K562 (cell line): ENCODE measurements around the gene ACAD10. TPM values are rescaled to one million over a fixed set of nuclear protein-coding genes. Genes with fewer than 3 reads are reported as not detected.
A peak's percentile ranks its signal among the peaks of the same experiment; 100 is the strongest.

Experiments used
- HDGF ChIP-seq: fragments of 450-650 bp; IDR thresholded peaks from 2 replicates; pipeline ENCODE4 v1.6.1; 2016
- KDM2B ChIP-seq: fragments of 250-450 bp; sonication (Bioruptor Pico); IDR thresholded peaks from 2 replicates; pipeline ENCODE4 v1.8.0; 2021; ENCODE audit warnings: mild to moderate bottlenecking, moderate library complexity
- LCOR ChIP-seq: sonication (generic); formaldehyde crosslinking; IDR thresholded peaks from 2 replicates; pipeline ENCODE4 v1.8.0; 2022; ENCODE audit warnings: mild to moderate bottlenecking, missing genetic modification reagents
- MBD2 ChIP-seq: sonication (generic); IDR thresholded peaks from 2 replicates; pipeline ENCODE4 v1.6.1; 2016; ENCODE audit warnings: low read depth, borderline replicate concordance
- NRF1 ChIP-seq, 2 experiments: fragments of 450-650 bp; IDR thresholded peaks in 1 of 2; conservative IDR thresholded peaks in 1 of 2; 2 replicates each; pipeline ENCODE4 v1.6.1; 2014; ENCODE audit warnings: mild to moderate bottlenecking in 2 of 2
- PHB ChIP-seq: fragments of 250-450 bp; sonication (Bioruptor Pico); IDR thresholded peaks from 2 replicates; pipeline ENCODE4 v1.5.0; 2021
- POLR2A ChIP-seq: fragments of 450-650 bp; conservative IDR thresholded peaks from 2 replicates; pipeline ENCODE4 v1.6.1; 2016
- RBFOX2 ChIP-seq: fragments of 200-400 bp; formaldehyde crosslinking; IDR thresholded peaks from 2 replicates; pipeline ENCODE4 v1.6.1; 2017; ENCODE audit warnings: low read depth, mild to moderate bottlenecking, low read length, moderate library complexity
- RBM14 ChIP-seq: fragments of 200-400 bp; formaldehyde crosslinking; IDR thresholded peaks from 2 replicates; pipeline ENCODE4 v1.6.1; 2018; ENCODE audit warnings: low read depth, mild to moderate bottlenecking, low read length, moderate library complexity, borderline replicate concordance; ENCODE audit not compliant: insufficient read depth
- RBM25 ChIP-seq: fragments of 200-400 bp; formaldehyde crosslinking; IDR thresholded peaks from 2 replicates; pipeline ENCODE4 v1.6.1; 2018; ENCODE audit warnings: low read length, low read depth, moderate library complexity; ENCODE audit not compliant: severe bottlenecking
- SMAD4 ChIP-seq: fragments of 250-450 bp; sonication (Bioruptor Pico); conservative IDR thresholded peaks from 2 replicates; pipeline ENCODE4 v1.8.0; 2021; ENCODE audit warnings: inconsistent platforms, mild to moderate bottlenecking, moderate library complexity
- polyA plus RNA-seq, 8 experiments: library from polyadenylated mRNA; depleted of rRNA in 4 of 8; stranded (reverse) in 5 of 8; unstranded in 3 of 8; fragments of >200 nt; fragmentation: Nextera tagmentation in 2 of 8; fragmentation: Illumina TruSeq in 1 of 8; extraction: Ambion mirVana in 2 of 8; extraction: Trizol in 1 of 8; gene quantifications; 2 replicates each; pipeline versions ENCODE4 v1.2.1 to v1.2.3, GENCODE V29; 2011 to 2014; ENCODE audit warnings: inconsistent platforms in 1 of 8, missing spikeins in 1 of 8
- total RNA-seq, 7 experiments: library from RNA; depleted of rRNA in 6 of 7; stranded (reverse); fragments of >200 nt in 6 of 7; fragmentation: Illumina TruSeq in 2 of 7; extraction: Trizol in 2 of 7; gene quantifications; 2 replicates each; pipeline versions ENCODE4 v1.2.1 to v1.2.3, GENCODE V29; 2011 to 2021; ENCODE audit warnings: low replicate concordance in 1 of 7
- TF ChIP-seq, protein P1 (sequence below): fragments of 450-650 bp; formaldehyde crosslinking; IDR thresholded peaks from 2 replicates; pipeline ENCODE4 v1.4.0; 2020; ENCODE audit warnings: mild to moderate bottlenecking, moderate library complexity
- TF ChIP-seq, protein P2 (sequence below): sonication (generic); formaldehyde crosslinking; IDR thresholded peaks from 2 replicates; pipeline ENCODE4 v1.8.0; 2022; ENCODE audit warnings: mild to moderate bottlenecking, missing genetic modification reagents
- TF ChIP-seq, protein P3 (sequence below): sonication (generic); formaldehyde crosslinking; IDR thresholded peaks from 2 replicates; pipeline ENCODE4 v1.8.0; 2022; ENCODE audit warnings: missing genetic modification reagents, mild to moderate bottlenecking, moderate library complexity, borderline replicate concordance
- TF ChIP-seq, protein P4 (sequence below): fragments of 250-450 bp; sonication (Bioruptor Pico); IDR thresholded peaks from 2 replicates; pipeline ENCODE4 v1.4.0; 2020; ENCODE audit warnings: mild to moderate bottlenecking, moderate library complexity, borderline replicate concordance
- TF ChIP-seq, protein P5 (sequence below): sonication (generic); formaldehyde crosslinking; IDR thresholded peaks from 2 replicates; pipeline ENCODE4 v1.8.0; 2023; ENCODE audit warnings: mild to moderate bottlenecking, missing genetic modification reagents

ACAD10 gene
- total and polyA plus RNA-seq, 9 of the 15 experiments (the other 6 are each of a cell fraction or from before 2014, with no cell fraction given) = 2.3 to 19.2 (median 12.0) TPM

DNA sequence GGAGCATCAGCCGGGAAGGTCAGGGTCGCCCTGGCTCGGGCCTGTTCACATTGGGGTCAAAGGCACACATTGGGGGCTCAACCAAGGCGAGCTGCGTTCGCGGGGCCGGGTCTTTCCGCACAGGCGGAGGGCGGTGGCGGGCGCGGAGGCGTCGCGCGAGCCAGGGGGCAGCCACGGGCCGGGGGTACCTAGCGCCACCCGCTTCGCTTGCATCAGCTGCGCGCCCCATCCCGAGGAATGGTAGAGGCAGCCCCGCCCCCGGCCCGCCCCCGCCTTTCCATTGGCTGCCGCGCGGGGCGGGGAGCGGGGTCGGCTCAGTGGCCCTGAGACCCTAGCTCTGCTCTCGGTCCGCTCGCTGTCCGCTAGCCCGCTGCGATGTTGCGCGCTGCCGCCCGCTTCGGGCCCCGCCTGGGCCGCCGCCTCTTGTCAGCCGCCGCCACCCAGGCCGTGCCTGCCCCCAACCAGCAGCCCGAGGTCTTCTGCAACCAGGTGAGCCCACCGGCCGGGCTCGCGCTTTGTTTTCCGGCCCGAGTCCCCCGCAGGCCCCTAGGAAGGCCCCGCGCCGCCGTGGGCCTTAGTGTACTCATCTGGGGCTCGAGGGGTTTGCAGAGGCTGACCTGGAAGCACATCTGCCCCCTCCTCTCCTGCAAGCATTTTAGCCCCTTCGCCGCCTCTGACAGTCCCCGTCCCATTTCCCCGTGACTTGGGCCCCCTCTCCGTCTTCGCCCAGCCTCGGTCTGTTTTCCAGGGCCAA lies 80.9 kb downstream of the ACAD10 start, which contains the start of gene ALDH2 (continued):
- TF ChIP-seq LCOR (CRISPR knock-in tag) = peak; percentile 61; the same call in 1 of the 2 replicates
- TF ChIP-seq RBFOX2 = peak; percentile 93
- TF ChIP-seq PHB (CRISPR knock-in tag) = 0 out of 2 replicates have a peak, but pooled peaks have one; percentile 60
- TF ChIP-seq NRF1 (conservative IDR thresholded peaks at IDR 0.05 in 1 of 2, IDR thresholded peaks at IDR 0.05 in 1 of 2) = peak; percentile 78
- TF ChIP-seq POLR2A = peak; percentile 40; the same call in 1 of the 2 replicates
- TF ChIP-seq HDGF = no peak
- TF ChIP-seq, protein P1, sequence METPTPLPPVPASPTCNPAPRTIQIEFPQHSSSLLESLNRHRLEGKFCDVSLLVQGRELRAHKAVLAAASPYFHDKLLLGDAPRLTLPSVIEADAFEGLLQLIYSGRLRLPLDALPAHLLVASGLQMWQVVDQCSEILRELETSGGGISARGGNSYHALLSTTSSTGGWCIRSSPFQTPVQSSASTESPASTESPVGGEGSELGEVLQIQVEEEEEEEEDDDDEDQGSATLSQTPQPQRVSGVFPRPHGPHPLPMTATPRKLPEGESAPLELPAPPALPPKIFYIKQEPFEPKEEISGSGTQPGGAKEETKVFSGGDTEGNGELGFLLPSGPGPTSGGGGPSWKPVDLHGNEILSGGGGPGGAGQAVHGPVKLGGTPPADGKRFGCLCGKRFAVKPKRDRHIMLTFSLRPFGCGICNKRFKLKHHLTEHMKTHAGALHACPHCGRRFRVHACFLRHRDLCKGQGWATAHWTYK (CRISPR knock-in tag) = peak; percentile 22; the same call in 1 of the 2 replicates
- TF ChIP-seq KDM2B (CRISPR knock-in tag) = peak; percentile 29; the same call in 1 of the 2 replicates
- TF ChIP-seq, protein P2, sequence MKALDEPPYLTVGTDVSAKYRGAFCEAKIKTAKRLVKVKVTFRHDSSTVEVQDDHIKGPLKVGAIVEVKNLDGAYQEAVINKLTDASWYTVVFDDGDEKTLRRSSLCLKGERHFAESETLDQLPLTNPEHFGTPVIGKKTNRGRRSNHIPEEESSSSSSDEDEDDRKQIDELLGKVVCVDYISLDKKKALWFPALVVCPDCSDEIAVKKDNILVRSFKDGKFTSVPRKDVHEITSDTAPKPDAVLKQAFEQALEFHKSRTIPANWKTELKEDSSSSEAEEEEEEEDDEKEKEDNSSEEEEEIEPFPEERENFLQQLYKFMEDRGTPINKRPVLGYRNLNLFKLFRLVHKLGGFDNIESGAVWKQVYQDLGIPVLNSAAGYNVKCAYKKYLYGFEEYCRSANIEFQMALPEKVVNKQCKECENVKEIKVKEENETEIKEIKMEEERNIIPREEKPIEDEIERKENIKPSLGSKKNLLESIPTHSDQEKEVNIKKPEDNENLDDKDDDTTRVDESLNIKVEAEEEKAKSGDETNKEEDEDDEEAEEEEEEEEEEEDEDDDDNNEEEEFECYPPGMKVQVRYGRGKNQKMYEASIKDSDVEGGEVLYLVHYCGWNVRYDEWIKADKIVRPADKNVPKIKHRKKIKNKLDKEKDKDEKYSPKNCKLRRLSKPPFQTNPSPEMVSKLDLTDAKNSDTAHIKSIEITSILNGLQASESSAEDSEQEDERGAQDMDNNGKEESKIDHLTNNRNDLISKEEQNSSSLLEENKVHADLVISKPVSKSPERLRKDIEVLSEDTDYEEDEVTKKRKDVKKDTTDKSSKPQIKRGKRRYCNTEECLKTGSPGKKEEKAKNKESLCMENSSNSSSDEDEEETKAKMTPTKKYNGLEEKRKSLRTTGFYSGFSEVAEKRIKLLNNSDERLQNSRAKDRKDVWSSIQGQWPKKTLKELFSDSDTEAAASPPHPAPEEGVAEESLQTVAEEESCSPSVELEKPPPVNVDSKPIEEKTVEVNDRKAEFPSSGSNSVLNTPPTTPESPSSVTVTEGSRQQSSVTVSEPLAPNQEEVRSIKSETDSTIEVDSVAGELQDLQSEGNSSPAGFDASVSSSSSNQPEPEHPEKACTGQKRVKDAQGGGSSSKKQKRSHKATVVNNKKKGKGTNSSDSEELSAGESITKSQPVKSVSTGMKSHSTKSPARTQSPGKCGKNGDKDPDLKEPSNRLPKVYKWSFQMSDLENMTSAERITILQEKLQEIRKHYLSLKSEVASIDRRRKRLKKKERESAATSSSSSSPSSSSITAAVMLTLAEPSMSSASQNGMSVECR = peak; percentile 29; the same call in 1 of the 2 replicates
- 0 out of 2 replicates have a peak, but pooled peaks have one; percentile 52 for TF ChIP-seq RBM14
- peak; percentile 88 for TF ChIP-seq RBM25
- no peak for TF ChIP-seq MBD2
- TF ChIP-seq, protein P3, sequence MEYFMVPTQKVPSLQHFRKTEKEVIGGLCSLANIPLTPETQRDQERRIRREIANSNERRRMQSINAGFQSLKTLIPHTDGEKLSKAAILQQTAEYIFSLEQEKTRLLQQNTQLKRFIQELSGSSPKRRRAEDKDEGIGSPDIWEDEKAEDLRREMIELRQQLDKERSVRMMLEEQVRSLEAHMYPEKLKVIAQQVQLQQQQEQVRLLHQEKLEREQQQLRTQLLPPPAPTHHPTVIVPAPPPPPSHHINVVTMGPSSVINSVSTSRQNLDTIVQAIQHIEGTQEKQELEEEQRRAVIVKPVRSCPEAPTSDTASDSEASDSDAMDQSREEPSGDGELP (CRISPR knock-in tag) = peak; percentile 88
- TF ChIP-seq, protein P4, sequence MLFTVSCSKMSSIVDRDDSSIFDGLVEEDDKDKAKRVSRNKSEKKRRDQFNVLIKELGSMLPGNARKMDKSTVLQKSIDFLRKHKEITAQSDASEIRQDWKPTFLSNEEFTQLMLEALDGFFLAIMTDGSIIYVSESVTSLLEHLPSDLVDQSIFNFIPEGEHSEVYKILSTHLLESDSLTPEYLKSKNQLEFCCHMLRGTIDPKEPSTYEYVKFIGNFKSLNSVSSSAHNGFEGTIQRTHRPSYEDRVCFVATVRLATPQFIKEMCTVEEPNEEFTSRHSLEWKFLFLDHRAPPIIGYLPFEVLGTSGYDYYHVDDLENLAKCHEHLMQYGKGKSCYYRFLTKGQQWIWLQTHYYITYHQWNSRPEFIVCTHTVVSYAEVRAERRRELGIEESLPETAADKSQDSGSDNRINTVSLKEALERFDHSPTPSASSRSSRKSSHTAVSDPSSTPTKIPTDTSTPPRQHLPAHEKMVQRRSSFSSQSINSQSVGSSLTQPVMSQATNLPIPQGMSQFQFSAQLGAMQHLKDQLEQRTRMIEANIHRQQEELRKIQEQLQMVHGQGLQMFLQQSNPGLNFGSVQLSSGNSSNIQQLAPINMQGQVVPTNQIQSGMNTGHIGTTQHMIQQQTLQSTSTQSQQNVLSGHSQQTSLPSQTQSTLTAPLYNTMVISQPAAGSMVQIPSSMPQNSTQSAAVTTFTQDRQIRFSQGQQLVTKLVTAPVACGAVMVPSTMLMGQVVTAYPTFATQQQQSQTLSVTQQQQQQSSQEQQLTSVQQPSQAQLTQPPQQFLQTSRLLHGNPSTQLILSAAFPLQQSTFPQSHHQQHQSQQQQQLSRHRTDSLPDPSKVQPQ (CRISPR knock-in tag) = no peak
- TF ChIP-seq, protein P5, sequence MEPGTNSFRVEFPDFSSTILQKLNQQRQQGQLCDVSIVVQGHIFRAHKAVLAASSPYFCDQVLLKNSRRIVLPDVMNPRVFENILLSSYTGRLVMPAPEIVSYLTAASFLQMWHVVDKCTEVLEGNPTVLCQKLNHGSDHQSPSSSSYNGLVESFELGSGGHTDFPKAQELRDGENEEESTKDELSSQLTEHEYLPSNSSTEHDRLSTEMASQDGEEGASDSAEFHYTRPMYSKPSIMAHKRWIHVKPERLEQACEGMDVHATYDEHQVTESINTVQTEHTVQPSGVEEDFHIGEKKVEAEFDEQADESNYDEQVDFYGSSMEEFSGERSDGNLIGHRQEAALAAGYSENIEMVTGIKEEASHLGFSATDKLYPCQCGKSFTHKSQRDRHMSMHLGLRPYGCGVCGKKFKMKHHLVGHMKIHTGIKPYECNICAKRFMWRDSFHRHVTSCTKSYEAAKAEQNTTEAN (CRISPR knock-in tag) = 0 out of 2 replicates have a peak, but pooled peaks have one; percentile 24
- TF ChIP-seq SMAD4 (CRISPR knock-in tag) = 0 out of 2 replicates have a peak, but pooled peaks have one; percentile 34
